Inflammatory macrophage treated with lipopolysaccharide for 1 hour (primary cell): ENCODE results near the gene FAM170B.

Experiments
- DNase-seq, 2 donors: peaks; one replicate each; pipeline ENCODE4 v3.0.0-alpha.2; 2020 to 2022

Gene FAM170B

DNA sequence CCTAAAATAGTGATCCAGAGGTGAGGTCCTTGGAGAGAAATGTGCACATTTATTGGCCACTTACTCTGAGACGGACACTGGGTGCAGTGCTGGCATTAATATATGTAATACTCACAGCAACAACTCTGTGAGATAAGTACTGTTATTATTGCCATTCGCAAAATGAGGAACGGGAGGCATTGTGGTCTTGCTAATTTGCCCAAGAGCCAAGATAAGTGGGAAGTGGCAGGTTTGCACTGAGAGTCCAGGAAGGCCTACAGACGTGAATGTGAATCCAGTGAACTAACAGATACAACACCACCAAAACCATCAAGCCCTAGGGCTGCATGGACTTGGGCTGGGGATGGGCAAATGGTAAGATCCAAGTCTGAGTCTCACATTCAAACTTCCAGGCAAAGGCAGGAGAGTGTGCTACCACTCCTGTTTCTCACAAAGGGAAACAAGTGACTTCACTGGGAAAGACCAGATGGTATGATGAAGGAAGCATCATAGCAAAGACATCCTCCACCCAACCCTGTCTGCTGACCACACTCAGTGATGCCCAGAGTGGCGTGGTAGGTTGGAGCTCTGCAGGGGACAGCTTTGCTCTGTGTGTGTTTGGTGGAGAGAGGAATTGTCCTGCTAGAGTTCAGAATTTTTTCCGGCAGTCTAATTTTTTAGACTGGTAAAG, 35.1 kb upstream of the FAM170B start:
- peak; percentile 66 to 80 for DNase-seq

DNA sequence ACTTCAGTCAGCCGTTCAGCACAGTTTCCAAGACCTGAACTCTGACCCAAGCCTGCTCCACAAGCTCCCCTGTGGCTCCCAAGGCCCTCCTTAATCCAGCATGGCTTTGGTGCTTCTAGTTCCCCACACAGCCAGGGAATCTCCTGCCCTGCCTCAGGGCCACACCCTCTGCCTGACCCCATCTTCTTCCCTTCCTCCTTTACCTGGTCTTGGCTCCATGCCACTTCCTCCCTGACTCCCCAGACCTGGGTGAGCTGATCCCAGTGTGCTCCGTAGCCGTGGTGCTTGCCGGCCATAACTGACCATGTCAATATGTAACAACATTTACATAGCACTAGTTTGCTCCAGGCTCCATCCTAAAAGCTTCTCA, 34.3 kb upstream of the FAM170B start:
- no peak for DNase-seq

GRCh38 chr10:49167425-49168170, 33.8 kb upstream of the FAM170B start:
- DNase-seq, result no peak

DNA sequence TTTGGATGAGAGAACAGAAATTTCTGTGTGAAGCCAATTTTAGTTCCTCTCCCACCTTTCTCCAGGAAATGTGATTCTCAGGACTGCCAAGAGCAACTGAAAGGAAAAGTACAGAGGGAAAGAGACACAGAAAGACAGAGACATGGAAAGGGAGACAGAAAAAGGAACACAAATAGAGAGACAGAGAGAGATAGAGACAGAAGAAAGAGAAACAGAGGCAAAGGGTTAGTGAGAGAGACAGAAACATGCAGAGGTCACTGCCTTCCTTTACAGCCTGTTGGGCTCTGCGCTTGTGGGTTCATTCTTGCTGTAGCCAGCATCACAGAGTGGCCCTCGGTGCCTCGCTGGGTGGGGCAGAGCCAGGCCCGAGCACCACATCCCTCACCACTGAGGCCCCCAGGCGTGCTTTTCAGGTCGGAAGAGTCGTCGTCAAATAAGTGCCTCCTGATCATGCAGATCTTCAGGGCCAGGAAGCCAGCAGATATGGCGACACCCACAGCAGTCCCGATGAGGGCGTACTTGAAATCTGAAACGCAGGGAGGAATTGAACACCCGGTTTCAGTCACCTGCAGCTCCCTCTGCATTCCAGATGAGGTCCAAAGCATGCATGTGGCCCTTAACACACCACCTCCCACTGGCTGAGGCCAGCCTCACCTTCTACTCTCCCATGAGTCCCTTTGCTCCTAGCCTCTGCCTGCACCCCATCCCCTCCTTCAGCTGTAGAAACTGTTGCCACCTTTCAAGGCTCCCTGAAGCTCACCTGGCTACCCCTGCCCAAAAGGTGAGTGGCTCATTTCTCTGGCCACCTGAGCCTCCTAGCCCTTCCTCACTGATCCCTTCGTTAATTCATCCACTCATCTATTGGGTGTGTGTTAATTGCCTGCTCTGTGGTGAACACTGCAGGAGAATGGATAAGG, 32.9 kb upstream of the FAM170B start:
- DNase-seq, result no peak

GRCh38 chr10:49165821-49166483, 32.1 kb upstream of the FAM170B start:
- peak; percentile 89 to 97 for DNase-seq

GRCh38 chr10:49165259-49165658, 31.4 kb upstream of the FAM170B start:
- no peak for DNase-seq

DNA sequence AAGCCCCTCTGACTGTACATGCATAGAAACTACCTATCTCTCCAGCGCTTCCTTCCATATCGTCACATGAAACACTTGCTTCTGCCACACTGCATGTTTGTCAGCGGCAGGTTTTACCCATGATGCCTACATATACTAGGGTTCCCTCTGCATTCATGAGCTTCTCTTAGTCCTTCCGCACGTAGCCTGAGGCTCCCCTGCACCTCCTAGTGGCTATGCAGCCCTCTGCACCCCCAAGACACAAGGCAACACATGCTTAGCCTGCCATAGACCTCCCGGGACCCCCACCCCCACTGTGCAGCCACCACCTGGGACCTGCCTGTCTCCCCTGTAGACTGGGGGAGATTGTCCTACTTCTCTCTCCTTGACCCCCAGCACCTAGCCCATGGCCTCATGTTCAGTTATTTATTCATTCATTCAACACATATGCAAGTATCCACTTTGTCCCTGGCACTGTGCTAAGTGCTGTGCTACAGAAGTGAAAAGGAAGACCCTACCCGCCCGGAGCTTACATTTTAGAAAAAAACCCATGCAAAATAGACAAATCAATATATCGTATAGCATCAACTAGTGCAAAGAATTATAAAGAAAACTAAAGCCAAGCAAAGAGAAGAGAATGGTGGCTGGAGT, 30.9 kb upstream of the FAM170B start:
- peak; percentile 58 to 60 for DNase-seq

DNA sequence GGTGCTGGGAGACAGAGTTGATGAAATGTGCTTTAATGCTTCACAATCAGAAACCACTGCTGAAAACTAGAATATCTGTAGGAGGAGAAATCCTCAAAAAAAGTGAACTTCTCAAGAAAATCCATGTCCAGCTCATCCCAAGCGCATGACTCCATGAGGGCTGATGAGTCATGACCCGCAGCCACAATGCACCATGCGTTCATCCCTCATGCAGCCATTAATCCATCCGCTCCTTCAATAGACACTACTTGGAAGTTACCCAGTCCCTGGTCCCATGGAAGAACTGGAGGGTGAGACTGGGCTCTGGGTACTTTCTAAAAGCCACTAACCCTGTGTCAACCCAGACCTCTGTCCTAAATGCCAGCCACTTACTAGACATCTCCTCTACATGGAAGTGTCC, 29.9 kb upstream of the FAM170B start:
- DNase-seq, result peak; percentile 70 to 94

- no peak for DNase-seq
Observed at GRCh38 chr10:49162761-49163310, 29.0 kb upstream of the FAM170B start.

GRCh38 chr10:49162063-49162462, 28.2 kb upstream of the FAM170B start:
- no peak for DNase-seq

DNA sequence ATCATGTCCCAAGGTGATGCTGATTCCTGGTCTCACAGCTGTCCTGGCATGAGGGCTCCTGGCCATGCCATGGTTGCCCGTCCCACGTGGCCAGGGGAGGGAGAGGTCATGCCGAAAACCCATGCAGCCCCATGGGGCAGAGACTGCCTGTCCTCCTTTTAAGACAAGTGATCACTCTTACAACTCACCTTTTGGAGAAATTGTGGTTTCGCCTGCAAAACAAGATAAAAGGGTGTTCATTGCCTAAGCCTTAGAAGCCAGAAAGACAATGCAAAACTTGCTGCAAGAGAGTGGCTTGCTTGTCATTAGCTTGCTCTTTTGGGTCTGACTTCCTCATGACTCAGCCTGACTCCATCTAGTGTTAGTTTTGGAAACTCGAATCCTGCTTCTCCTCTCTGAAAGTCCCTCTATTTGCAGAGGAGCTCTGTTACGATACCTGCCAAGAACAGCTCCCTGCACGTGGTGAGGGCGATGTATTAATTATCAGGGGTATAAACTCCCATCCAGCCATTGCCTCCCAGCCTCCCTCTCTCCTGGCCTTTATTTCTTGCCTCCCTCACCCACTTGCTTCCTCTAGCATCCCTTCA, 27.7 kb upstream of the FAM170B start:
- DNase-seq, result peak; percentile 40 to 61

GRCh38 chr10:49160814-49161213, 27.0 kb upstream of the FAM170B start:
- no peak for DNase-seq

DNA sequence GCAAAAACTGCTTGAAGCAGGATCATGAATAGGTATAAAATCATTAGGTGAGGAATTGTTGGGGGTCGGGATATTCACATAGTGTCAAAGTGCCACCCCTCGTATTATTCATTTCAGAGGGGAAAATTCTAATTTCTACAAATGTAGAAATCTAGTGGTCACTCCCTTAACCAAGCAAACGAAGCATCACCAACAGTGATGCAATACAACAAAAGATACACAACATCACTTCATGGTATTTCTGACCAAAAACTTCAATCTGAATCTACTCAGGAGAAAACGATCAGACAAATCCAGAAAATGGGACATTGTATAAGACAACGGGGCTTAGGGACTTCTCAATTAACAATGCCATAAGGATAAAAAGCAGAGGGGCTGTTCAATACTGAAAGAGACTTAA, 26.3 kb upstream of the FAM170B start:
- DNase-seq, result no peak

DNA sequence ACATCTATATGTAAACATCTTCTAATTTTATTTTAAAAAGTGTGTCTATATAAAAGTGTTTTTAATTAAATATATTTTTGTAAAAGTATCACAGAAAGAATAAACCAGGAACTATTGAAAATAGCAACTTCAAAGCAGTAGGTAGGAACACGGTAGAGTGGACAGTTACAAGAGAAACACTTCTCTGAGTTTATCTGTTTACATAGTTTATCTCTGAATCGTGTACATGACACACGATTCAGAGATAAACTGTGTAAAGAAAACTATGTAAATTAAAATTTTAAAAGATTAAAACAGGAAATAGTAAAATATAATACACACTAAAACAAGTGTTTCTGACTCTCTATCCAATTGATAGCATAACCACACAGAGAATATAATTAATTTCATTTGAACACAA, 25.1 kb upstream of the FAM170B start:
- no peak for DNase-seq

GRCh38 chr10:49158404-49158803, 24.6 kb upstream of the FAM170B start:
- no peak for DNase-seq

DNA sequence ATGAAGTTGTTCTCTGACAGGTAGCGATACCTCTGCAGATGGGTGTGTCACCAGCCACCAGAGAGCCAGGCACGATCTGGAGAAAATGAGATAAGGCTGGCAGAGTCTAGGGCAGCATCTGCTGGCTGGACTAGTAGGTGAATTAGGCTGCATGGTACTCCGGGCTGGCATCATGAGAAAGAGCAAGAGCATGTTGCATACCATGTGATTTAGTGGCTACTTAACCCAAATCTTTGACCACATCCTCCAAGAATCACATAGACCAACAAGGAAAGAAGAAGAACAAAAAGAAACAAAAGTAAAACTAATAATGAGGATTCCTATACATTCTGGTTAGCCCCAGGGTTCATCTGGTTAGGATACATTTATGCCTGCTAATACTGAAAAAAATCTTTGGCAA, 23.4 kb upstream of the FAM170B start:
- DNase-seq, result no peak

DNA sequence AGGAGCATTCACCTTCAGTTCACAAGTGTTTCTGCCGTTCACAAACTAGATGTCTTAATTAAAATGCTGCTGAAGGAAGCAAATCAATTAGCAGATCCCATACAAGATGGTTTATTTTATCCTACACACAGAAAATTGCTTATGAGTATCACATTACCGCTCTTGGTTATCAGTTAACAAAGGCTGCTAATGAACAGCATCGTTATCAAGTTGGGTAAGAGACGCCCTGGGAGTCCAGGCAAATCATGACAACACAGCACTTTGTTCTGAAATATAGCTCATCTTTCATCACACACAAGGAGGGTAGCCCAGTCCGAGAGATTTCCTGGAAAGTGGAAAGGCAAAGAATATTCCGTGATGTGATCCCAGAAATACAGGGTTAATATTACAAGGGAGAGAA, 20.8 kb upstream of the FAM170B start:
- DNase-seq, result no peak

- DNase-seq, result no peak
Observed at GRCh38 chr10:49153971-49154370, 20.1 kb upstream of the FAM170B start.

DNA sequence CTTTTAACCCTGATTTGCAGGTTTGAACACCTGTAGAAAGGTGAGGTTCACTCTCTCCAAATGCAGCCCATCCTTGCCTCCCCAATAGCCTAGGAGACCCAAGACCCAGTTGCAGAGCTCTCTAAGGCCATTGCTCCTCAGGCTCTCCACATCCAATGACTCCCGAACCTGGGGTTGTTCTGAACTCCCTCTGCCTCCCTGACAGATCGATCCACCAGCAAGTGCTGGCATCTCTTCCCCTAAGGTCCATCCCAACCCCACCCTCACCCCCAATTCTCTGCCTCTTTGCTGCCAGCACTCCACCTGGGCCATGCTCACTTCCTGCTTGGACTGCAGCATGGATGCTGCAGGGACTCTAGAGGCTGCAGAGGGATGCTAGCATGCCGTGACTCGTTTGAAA, 19.3 kb upstream of the FAM170B start:
- no peak for DNase-seq

GRCh38 chr10:49152663-49153062, 18.8 kb upstream of the FAM170B start:
- DNase-seq, result no peak

DNA sequence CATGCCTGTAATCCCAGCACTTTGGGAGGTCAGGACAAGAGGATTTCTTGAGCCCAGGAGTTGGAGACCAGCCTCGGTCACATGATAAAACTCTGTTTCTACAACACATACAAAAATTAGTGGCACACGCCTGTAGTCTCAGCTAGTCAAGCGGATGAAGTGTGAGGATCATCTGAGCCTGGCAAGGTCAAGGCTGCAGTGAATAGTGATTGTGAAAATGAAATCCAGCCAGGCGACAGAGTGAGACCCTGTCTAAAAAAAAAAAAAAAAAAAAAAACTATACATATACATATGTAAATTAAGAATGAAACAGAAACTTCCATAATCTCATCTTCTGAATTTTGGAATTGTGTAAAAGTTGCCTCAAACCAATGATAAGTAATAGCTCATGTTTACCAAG, 18.2 kb upstream of the FAM170B start:
- no peak for DNase-seq

- no peak for DNase-seq
Observed at GRCh38 chr10:49151481-49151880, 17.7 kb upstream of the FAM170B start.
